ENCODE measurements around the gene HBEGF.
"Not testable (repeated sequence)": the region's sequence is repeated elsewhere in the genome, so short reads cannot be mapped to it uniquely, and the experiment has no call there.

The HBEGF gene

GRCh38 chr5:140360681-140361479 is 14.5 kb upstream of the HBEGF start:
- FAIRE-seq: no peak

- FAIRE-seq: no peak
These were observed 13.7 kb upstream of the HBEGF start, which contains the start of gene SLC4A9 for GRCh38 chr5:140360101-140360500. Gene SLC4A9, plus strand, starts transcription at chr5:140360194. Its CDS starts 43 bp downstream, at chr5:140360237.

- no peak for FAIRE-seq
These were observed 12.4 kb upstream of the HBEGF start for GRCh38 chr5:140358738-140359310.

DNA sequence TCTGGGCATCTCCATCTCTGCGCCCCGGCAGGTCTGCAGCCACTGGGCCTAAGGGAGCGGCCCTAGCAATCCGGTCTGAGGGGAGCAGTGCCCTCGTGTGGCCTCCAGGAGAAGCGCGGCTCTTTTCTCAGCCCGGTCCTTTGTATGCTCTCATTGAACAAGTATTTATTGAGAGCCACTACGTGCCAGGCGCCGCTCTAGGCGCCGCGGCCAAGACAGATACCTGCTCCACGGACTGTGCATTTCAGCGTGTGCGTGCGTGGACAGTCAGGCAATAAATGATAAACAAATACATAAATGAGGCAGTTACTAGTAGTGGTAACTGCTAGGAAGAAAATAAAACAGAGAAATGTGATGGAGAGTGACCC is 11.3 kb upstream of the HBEGF start:
- no peak for FAIRE-seq

DNA sequence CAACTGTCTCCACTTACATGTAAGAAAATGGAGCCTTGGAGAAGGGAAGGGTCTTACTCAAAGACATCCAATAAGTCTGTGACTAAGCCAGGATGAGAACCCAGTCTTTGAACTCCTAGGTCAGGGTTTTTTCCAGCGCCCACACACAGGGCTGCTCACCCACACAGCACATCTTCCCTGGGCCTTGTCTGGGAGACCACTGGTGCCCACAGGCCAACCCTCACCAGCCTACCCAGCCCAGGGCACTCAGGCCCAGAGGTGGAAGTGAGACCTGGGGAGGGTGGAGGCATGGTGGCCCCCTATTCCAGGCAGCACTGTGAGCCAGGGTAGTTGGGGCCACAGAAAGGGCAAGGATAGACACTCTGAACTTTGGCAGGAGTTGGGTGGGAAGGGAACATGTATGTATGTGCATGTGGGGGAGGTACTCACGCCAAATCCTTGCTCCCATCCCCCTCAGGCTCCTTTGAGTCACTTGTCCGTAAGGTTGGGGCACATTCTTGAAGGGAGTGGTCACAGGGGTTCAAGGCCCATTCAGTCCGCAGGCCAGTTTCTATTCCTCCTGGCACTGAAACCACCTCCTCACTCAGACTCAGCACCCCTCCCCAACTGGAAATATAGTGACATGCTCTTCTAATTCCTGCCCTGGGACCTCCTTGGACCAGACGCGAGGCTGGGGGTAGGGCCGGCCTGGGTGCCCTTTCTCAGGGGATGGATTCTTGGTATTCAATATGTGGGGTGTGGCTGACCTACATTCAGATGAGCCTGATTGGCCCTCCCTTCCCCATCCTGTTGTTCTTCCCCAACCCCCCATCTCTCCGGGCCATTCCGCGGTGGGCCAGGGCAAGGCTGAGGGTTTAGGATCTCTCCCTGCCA is 10.7 kb upstream of the HBEGF start:
- no peak for FAIRE-seq

GRCh38 chr5:140355546-140355945 is 9.1 kb upstream of the HBEGF start:
- FAIRE-seq: no peak

- no peak for FAIRE-seq
These were observed 5.4 kb upstream of the HBEGF start for GRCh38 chr5:140351609-140352334.

DNA sequence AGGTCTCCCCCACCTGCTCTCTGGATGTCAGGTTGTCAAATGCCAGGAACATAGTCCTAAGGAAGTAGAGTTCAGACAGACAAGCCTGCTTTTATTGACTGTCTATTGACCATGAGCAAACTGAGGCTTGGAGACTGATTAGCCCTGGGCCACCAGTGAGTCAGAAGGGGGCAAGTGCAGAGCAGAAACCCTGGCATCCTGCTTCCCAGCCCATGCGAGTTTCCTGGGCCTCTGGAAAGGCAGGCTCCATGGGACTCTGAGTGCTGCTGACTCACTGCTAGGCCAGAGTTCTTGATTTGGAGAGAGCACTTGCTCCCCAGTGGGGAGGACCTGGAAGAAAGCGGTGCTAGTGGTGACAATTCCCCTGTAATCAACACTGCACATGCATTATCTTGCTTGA is 2.8 kb upstream of the HBEGF start:
- FAIRE-seq: no peak

DNA sequence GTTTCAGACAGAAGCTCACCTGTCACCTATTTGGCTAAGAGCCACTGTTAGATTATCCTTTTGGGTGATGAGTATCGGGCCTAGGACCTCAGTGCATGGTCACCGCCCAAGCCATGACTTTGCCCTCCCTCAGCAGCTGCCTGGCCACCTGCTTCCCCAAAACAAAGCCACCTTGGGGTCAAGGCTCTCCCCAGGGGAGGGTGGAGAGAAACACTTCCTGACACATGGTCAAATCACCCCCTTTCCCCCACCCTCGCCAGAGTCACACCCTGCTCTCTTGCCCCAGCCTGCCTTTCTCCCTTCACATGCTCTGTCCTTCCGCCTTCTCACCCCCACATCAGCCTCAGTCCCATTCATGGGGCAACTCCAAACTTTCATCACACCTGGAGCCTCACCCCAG is 1.7 kb upstream of the HBEGF start:
- FAIRE-seq: no peak

GRCh38 chr5:140347360-140347759 is 957 bp upstream of the HBEGF start:
- no peak for FAIRE-seq

- no peak for FAIRE-seq
These were observed 470 bp downstream of the HBEGF start for GRCh38 chr5:140345919-140346347.

DNA sequence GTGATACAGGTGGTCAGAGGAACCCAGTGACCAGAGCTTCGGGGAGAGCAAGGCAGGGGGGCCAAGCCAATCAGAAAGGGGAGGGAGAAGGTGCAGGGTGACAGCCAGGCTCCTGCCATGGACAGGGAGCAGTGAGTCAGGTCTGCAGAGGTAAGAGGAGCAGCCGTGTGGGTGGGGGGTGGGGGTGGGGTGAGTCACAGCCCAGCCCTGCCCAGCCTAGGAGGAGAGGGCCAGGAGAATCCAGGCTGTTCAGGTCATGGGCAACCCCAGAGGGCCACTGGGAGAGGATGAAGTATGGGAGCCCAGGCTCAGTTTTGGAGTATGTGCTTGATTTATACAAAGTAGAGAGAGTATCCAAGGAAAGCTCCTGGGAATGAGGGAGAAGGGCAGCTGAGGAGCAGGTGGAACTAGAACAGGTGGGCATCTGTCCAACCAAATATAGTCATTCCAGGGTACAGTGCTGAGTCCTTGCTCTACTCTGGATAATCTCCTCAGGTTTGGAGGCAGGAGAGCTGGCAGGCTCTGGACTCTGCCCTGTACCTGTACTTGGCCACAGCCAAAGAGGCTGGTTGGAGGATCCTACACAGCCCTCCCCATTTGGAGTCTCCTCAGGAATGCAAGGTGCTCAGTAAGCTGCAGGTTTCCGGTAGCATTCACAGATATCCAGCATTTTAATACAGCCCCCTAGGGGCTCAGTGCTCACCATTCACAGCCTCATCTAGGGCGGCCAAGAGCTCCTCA is 1.6 kb downstream of the HBEGF start:
- no peak for FAIRE-seq

DNA sequence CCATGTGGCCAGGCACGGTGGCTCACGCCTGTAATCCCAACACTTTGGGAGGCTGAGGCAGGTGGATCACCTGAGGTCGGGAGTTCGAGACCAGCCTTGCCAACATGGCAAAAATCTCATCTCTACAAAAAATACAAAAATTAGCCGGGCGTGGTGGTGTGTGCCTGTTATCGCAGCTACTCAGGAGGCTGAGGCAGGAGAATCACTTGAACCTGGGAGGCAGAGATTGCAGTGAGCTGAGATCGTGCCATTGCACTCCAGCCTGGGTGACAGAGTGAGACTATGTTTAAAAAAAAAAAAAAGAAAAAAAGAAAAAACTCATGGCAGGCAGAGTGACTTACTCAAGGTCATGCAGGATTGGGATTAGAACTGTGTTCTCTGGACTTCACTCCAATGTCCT is 2.6 kb downstream of the HBEGF start:
- FAIRE-seq: not testable (repeated sequence)

GRCh38 chr5:140342896-140343295 is 3.5 kb downstream of the HBEGF start:
- no peak for FAIRE-seq

- no peak for FAIRE-seq
These were observed 4.1 kb downstream of the HBEGF start for GRCh38 chr5:140342287-140342686.

GRCh38 chr5:140341591-140341990 is 4.8 kb downstream of the HBEGF start:
- no peak for FAIRE-seq

GRCh38 chr5:140340605-140341121 is 5.7 kb downstream of the HBEGF start:
- no peak for FAIRE-seq

DNA sequence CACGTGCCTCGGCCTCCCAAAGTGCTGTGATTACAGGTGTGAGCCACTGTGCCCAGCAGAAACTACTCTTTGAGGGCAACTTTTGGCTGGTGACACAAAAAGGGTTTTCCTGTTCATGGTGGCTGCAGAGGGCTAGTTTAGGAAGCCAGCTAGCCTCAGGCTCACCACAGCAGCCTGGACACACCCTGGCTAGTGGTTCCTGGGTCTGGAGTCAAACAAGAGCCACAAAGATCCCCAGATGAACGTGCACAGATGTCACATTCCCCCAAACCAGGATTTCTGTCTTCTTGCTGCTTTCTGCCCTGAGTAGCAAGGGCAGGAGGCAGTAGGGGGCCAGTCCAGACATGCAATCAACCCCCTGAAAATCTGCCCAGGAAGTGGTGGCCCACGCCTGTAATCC is 6.8 kb downstream of the HBEGF start:
- no peak for FAIRE-seq

GRCh38 chr5:140338908-140339307 is 7.5 kb downstream of the HBEGF start:
- no peak for FAIRE-seq

DNA sequence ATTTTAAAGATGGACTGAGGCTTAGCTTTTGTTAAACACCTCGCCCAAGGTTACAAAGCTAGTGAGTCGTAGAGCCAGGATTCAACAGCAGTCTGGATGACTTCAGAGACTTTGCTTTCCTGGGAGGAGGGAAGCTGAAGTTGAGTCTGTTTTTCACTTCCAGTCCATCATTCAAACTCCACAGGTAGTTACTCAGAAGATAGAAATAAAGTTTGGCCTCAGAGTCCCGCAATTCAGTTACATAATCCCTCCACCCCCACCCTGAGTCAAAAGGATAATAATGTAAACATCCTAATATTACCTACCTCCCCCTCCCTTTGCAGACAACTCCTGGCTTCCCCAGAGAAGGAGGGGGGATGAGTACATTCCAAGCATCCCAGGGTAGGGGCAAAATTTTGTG is 8.1 kb downstream of the HBEGF start:
- no peak for FAIRE-seq

- FAIRE-seq: no peak
These were observed 8.5 kb downstream of the HBEGF start for GRCh38 chr5:140337880-140338279.

DNA sequence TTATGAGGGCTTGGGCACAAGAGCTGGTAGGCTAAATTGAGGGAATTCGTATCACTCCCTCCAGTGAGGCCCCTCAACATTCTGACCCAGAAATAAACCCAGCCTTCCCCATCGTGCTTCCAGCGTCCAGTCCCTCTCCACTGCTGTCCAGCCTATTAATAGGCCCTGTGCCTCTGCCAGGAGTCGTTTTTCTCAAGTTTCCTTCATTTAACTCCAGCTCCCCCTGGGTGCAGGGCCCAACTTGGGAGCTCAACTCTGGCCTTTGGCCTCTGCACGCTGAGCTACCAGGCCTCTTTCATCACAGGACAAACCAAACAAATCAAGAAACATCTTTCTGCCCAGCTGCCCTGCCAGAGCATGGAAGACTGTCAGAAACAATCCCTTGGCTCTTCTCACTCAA is 10.0 kb downstream of the HBEGF start:
- FAIRE-seq: no peak

Measured in TTC549 (cell line).